K562 (cell line): Measurements from ENCODE around the gene SLAMF6. TPM values are rescaled to one million over a fixed set of nuclear protein-coding genes. Genes with fewer than 3 reads are reported as not detected.

Experiments
- CBX5 ChIP-seq: IDR thresholded peaks from 2 replicates; pipeline ENCODE4 v1.6.1; 2014; ENCODE audit warnings: low read depth, borderline replicate concordance
- CHD2 ChIP-seq: IDR thresholded peaks from 2 replicates; pipeline ENCODE4 v1.6.1; 2011; ENCODE audit warnings: low read depth, low read length
- CREM ChIP-seq: IDR thresholded peaks from 2 replicates; pipeline ENCODE4 v1.6.1; 2014; ENCODE audit warnings: antibody characterized with exemption, low read depth
- FOXA3 ChIP-seq, 2 experiments: fragments of 450-650 bp in 1 of 2; sonication (generic) in 1 of 2; formaldehyde crosslinking; IDR thresholded peaks in 1 of 2; conservative IDR thresholded peaks in 1 of 2; 2 replicates each; pipeline versions ENCODE4 v1.4.0 to v1.8.0; 2020 to 2022; ENCODE audit warnings: mild to moderate bottlenecking in 2 of 2, missing genetic modification reagents in 1 of 2
- HDAC3 ChIP-seq: fragments of 450-650 bp; IDR thresholded peaks from 2 replicates; pipeline ENCODE4 v1.6.1; 2018; ENCODE audit warnings: borderline replicate concordance, mild to moderate bottlenecking, moderate library complexity; ENCODE audit not compliant: partially characterized antibody
- HLTF ChIP-seq: fragments of 450-650 bp; IDR thresholded peaks from 2 replicates; pipeline ENCODE4 v1.6.1; 2016
- LARP7 ChIP-seq: fragments of 450-650 bp; IDR thresholded peaks from 2 replicates; pipeline ENCODE4 v1.6.1; 2016
- MED1 ChIP-seq: sonication (generic); formaldehyde crosslinking; IDR thresholded peaks from 2 replicates; pipeline ENCODE4 v1.8.1; 2023; ENCODE audit warnings: missing genetic modification reagents, borderline replicate concordance
- MGA ChIP-seq: fragments of 450-650 bp; IDR thresholded peaks from 2 replicates; pipeline ENCODE4 v1.6.1; 2016; ENCODE audit warnings: mild to moderate bottlenecking, moderate library complexity
- NCOA6 ChIP-seq: fragments of 450-650 bp; IDR thresholded peaks from 2 replicates; pipeline ENCODE4 v1.6.1; 2017; ENCODE audit warnings: mild to moderate bottlenecking
- ZNF12 ChIP-seq: sonication (generic); formaldehyde crosslinking; IDR thresholded peaks from 2 replicates; pipeline ENCODE4 v1.4.0; 2020; ENCODE audit warnings: mild to moderate bottlenecking, missing genetic modification reagents
- ZNF655 ChIP-seq: fragments of 250-450 bp; sonication (Bioruptor Pico); IDR thresholded peaks from 2 replicates; pipeline ENCODE4 v1.5.0; 2021
- polyA plus RNA-seq, 8 experiments: library from polyadenylated mRNA; depleted of rRNA in 4 of 8; stranded (reverse) in 5 of 8; unstranded in 3 of 8; fragments of >200 nt; fragmentation: Nextera tagmentation in 2 of 8; fragmentation: Illumina TruSeq in 1 of 8; extraction: Ambion mirVana in 2 of 8; extraction: Trizol in 1 of 8; gene quantifications; 2 replicates each; pipeline versions ENCODE4 v1.2.1 to v1.2.3, GENCODE V29; 2011 to 2014; ENCODE audit warnings: inconsistent platforms in 1 of 8, missing spikeins in 1 of 8
- total RNA-seq, 7 experiments: library from RNA; depleted of rRNA in 6 of 7; stranded (reverse); fragments of >200 nt in 6 of 7; fragmentation: Illumina TruSeq in 2 of 7; extraction: Trizol in 2 of 7; gene quantifications; 2 replicates each; pipeline versions ENCODE4 v1.2.1 to v1.2.3, GENCODE V29; 2011 to 2021; ENCODE audit warnings: low replicate concordance in 1 of 7
- TF ChIP-seq, protein P1 (sequence below): fragments of 450-650 bp; conservative IDR thresholded peaks from 2 replicates; pipeline ENCODE4 v1.6.1; 2016; ENCODE audit warnings: missing genetic modification characterization, low read depth, mild to moderate bottlenecking, missing compliant biosample characterization, moderate library complexity

Gene SLAMF6
- total and polyA plus RNA-seq, 9 of the 15 experiments (the other 6 are each of a cell fraction or from before 2014, with no cell fraction given) = 0.56 to 4.8 (median 1.1) TPM

- TF ChIP-seq MGA (no peak; the same call in 1 of the 2 replicates), CHD2 (no peak), CBX5 (no peak), NCOA6 (no peak), HLTF (peak; percentile 62; the same call in 1 of the 2 replicates), MED1 (no peak), FOXA3 (CRISPR knock-in tag; conservative IDR thresholded peaks at IDR 0.05 in 1 of 2, IDR thresholded peaks at IDR 0.05 in 1 of 2) (no peak), ZNF655 (CRISPR knock-in tag) (no peak), CREM (no peak), HDAC3 (no peak), LARP7 (no peak), ZNF12 (CRISPR knock-in tag) (no peak)
- TF ChIP-seq, protein P1, sequence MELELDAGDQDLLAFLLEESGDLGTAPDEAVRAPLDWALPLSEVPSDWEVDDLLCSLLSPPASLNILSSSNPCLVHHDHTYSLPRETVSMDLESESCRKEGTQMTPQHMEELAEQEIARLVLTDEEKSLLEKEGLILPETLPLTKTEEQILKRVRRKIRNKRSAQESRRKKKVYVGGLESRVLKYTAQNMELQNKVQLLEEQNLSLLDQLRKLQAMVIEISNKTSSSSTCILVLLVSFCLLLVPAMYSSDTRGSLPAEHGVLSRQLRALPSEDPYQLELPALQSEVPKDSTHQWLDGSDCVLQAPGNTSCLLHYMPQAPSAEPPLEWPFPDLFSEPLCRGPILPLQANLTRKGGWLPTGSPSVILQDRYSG (tag) = peak; percentile 92
These were observed 26.1 kb upstream of the SLAMF6 start (continued) for GRCh38 chr1:160548960-160549664.
